ENCODE measurements around the gene LIMCH1.

- TF ChIP-seq EZH2phosphoT487 (IDR thresholded peaks at IDR 0.05; ENCODE audit: borderline replicate concordance, low read length), result no peak
- no peak for TF ChIP-seq CTCF (conservative IDR thresholded peaks at IDR 0.05; ENCODE audit: low read depth, low read length)
- TF ChIP-seq EZH2 (IDR thresholded peaks at IDR 0.05; ENCODE audit: low read length, unreplicated experiment), result no peak
Measured at GRCh38 chr4:41526628-41527027, 11.3 kb upstream of the LIMCH1 start.

All from PC-3 (cell line).